ENCODE data around the gene CKAP4.
A peak's percentile ranks its signal among the peaks of the same experiment; 100 is the strongest.

Gene CKAP4

DNA sequence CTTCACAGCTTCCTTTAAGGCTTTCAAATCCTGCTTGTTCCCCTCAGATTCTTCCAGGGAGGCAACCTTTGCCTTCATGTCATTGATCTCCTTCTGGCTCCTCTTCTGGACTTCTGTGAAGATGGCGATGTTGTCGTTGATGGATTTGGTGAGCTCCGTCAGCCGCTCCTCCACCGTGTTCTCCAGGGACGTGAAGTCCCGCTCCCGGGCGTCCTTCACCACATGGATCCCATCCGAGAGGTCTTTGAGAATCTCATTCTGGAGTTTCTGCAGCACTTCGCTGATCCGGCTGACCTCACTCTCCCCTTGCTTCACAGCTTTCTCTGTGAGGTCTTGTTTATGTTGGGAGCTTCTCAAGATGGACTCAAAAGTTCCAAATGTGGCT, 7.9 kb downstream of the CKAP4 start:
- Mint-ChIP-seq H3K27ac (no peak overlapping the region), H3K4me3 (no peak overlapping the region), H3K27me3 (no peaks in the 10 kb centered on the region), H3K36me3 (ENCODE audit: low read depth) (peaks cover 33% of the 10 kb centered on the region), H3K9me3 (no peaks in the 10 kb centered on the region), H3K4me1 (ENCODE audit: low read depth) (peaks cover 3% of the 10 kb centered on the region)
- no peak for DNase-seq

DNA sequence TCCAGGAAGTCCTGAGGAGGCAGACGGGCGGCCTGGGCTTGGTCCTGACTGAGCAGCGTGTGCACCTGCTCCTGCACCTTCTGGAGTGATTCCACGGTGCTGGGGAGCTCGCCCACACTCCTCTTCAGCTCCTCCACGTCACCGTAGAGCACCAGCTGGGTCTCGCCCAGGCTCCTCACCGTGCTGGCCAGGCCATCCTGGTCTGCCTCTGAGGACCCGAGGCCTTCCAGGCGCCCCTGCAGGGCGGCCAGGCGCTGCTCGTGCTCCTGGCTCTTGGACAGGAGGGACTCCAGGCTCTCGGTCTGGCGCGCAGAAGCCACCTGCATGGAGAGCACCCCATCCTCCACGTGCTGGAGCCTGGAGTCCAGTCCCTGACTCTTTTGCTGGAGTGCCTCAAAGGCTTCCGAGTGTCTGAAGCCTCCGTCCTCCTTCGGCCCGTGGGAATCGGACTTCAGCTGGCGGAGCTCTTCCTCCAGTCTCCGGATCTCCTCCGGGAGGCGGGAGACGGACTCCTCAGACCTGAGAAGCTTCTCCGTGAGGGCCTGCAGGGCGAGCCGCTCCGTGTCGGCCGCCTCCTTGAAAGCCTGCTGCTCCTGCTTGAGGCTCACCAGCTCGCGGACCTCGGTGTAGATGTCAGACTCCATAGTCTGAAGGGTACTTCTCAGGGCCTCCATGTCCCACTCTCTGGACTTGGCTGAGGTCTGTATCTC, 8.4 kb downstream of the CKAP4 start:
- Mint-ChIP-seq H3K27ac (no peak overlapping the region), H3K4me1 (ENCODE audit: low read depth) (no peaks in the 10 kb centered on the region), H3K9me3 (no peaks in the 10 kb centered on the region), H3K36me3 (ENCODE audit: low read depth) (peaks cover 33% of the 10 kb centered on the region), H3K4me3 (no peak overlapping the region), H3K27me3 (no peaks in the 10 kb centered on the region)
- DNase-seq, result no peak

DNA sequence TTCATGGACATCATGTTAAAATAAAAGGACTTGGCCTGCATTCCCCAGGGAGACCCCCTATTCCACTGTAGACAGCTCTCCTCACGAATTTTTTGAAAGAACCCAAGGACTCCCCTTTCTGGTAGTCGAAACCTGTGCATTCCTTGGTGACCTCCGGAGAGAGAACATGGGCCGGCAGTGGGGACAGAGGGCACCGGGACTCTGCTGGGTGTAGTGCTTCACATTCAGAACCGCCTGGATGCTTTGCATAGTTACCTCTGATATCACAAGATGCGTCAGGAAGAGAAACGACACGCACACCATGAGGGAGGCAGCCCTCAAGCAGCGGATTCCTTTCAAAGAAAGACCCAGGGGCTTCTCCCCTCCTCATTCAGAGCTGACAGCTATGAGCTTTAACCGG, 9.7 kb downstream of the CKAP4 start:
- Mint-ChIP-seq H3K36me3 (ENCODE audit: low read depth) (peaks cover 32% of the 10 kb centered on the region), H3K4me3 (no peak overlapping the region), H3K9me3 (no peaks in the 10 kb centered on the region), H3K4me1 (ENCODE audit: low read depth) (no peaks in the 10 kb centered on the region), H3K27ac (no peak overlapping the region), H3K27me3 (no peaks in the 10 kb centered on the region)
- no peak for DNase-seq

DNA sequence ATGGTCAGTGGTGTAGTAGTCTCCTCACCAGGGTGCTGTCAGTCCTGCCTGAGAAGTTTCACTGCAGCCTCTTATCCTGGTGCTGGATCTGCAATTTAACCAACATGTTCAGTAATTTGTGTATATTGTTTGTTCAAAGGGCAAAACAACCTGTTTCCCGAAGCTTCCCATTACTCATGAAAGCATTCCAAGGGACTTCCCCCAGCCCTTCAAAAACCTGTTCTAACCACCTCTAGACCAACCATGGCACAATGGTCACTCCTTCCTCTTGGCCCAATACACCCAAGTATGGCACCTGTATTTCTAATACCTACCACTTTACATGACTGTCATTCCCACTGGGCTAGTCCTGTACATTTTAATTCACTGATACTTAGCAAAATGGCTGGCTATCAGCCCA, 12.1 kb downstream of the CKAP4 start:
- H3K4me3 Mint-ChIP-seq, result no peak overlapping the region
- H3K36me3 Mint-ChIP-seq (ENCODE audit: low read depth), result peaks cover 28% of the 10 kb centered on the region
- H3K27ac Mint-ChIP-seq, result no peak overlapping the region
- no peaks in the 10 kb centered on the region for H3K9me3 Mint-ChIP-seq
- no peaks in the 10 kb centered on the region for H3K4me1 Mint-ChIP-seq (ENCODE audit: low read depth)
- no peak for DNase-seq
- H3K27me3 Mint-ChIP-seq, result no peaks in the 10 kb centered on the region

DNA sequence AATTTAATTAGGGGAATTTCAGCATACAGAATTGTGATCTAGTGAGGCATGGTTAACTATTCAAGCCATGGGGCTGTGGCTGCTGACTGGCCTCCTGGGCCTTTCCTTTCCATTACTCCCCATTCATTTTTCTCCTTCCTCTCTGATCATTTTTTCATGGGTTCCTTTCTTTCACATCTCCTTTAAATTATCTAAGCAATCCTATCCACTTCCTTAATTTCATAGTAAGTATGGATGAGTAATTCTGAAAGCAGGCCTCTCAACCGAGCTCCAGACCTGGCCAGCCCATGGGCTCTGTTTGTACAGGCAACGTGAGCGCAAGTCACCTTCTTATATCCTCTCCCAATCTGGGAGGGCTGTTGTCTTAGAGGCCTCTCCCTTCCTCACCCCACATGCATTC, 13.4 kb downstream of the CKAP4 start:
- peaks cover 16% of the 10 kb centered on the region for H3K36me3 Mint-ChIP-seq (ENCODE audit: low read depth)
- DNase-seq, result no peak
- no peaks in the 10 kb centered on the region for H3K9me3 Mint-ChIP-seq
- no peaks in the 10 kb centered on the region for H3K4me1 Mint-ChIP-seq (ENCODE audit: low read depth)
- no peaks in the 10 kb centered on the region for H3K27me3 Mint-ChIP-seq
- no peak overlapping the region for H3K4me3 Mint-ChIP-seq
- no peak overlapping the region for H3K27ac Mint-ChIP-seq

DNA sequence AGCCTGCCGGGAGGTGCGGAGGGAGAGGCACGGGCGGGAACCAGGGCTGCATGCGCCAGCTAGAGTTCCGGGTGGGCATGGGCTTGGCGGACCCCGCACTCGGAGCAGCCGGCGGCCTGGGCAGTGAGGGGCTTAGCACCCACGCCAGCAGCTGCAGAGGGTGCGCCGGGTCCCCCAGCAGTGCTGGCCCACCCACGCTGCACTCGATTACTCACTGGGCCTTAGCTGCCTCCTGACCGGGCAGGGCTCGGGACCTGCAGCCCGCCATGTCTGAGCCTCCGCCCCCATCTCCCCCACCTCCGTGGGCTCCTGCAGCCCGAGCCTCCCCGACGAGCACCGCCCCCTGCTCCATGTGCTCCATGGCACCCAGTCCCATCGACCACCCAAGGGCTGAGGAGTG, 14.8 kb downstream of the CKAP4 start:
- H3K36me3 Mint-ChIP-seq (ENCODE audit: low read depth), result peaks cover 3% of the 10 kb centered on the region
- H3K27ac Mint-ChIP-seq, result no peak overlapping the region
- H3K4me1 Mint-ChIP-seq (ENCODE audit: low read depth), result no peaks in the 10 kb centered on the region
- H3K27me3 Mint-ChIP-seq, result no peaks in the 10 kb centered on the region
- H3K9me3 Mint-ChIP-seq, result no peaks in the 10 kb centered on the region
- DNase-seq, result no peak
- H3K4me3 Mint-ChIP-seq, result no peak overlapping the region

DNA sequence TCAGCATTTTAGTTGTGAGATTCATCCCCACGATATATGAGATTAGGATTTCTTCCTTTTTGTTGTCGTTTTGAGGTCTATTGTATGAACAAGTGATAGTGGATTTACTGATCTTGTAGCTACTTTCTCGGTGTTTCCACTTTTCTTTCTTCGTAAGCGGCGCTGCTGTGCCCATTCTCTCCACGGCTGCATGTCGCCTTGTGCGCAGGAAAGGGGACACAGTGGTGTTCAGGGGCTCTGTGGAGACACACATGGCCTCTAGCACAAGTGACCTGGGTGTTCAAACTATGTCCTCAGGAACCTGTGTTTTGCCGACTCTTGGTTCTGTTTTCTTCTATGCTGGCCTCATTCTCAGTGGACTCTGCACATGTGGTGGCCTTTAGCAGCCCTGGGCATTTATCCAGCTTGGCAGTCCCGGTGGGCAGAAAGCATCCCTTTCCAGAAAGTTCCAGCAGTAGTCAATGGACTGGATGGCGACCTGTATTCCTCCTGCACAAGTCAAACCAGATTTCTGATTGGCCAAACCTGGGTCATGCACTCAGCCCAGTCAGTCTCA, 18.7 kb downstream of the CKAP4 start:
- H3K9me3 Mint-ChIP-seq, result no peaks in the 10 kb centered on the region
- peaks cover 13% of the 10 kb centered on the region for H3K4me1 Mint-ChIP-seq (ENCODE audit: low read depth)
- no peak overlapping the region for H3K4me3 Mint-ChIP-seq
- no peak overlapping the region for H3K27ac Mint-ChIP-seq
- no peaks in the 10 kb centered on the region for H3K36me3 Mint-ChIP-seq (ENCODE audit: low read depth)
- no peaks in the 10 kb centered on the region for H3K27me3 Mint-ChIP-seq
- no peak for DNase-seq

DNA sequence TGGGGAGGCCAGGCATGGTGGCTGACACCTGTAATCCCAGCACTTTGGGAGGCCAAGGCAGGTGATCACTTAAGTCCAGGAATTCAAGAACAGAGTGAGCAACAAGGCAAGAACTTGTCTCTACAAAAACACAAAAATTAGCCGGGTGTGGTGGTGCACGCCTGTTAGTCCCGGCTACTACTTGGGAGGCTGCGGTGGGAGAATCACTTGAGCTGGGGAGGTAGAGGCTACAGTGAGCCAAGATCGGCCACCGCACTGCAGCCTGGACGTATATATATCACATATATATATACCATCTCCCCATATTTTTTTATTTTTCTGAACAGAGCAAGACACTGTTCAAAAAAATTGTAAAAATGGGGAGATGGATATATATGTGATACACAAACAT, 19.5 kb downstream of the CKAP4 start:
- no peaks in the 10 kb centered on the region for H3K36me3 Mint-ChIP-seq (ENCODE audit: low read depth)
- no peaks in the 10 kb centered on the region for H3K9me3 Mint-ChIP-seq
- H3K4me1 Mint-ChIP-seq (ENCODE audit: low read depth), result peaks cover 14% of the 10 kb centered on the region
- DNase-seq, result no peak
- H3K4me3 Mint-ChIP-seq, result no peak overlapping the region
- no peak overlapping the region for H3K27ac Mint-ChIP-seq
- no peaks in the 10 kb centered on the region for H3K27me3 Mint-ChIP-seq

DNA sequence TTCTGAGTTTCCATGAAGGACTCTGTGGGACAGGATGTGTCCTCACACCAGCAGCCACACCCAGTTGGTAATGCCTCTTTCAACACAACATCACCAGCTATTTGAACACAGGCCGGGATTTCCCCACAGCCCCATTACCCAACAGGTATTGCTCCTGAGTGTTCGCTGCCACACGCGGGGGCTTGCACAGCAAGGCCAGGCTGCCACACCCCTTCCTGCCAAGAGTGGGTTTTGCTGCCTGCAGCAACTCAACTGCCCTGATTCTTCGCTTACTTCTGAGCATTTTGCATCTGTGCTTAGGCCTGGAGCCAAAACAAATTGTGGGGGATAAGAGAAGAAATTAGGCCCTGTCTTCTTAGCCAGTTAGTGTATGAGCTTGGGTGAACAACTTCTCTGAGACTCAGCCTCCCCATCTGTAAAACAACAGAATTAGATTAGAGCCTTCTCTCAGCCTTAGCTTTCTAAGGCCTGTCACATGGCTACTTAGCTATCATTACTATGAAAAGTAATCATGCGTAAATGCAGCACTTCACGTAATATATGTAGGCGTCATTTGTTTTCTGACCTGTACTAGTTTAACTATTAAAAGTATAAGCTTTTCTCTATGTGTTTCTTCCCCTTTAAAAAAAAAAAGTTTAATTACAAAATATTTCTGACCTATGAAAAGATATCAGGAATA, 20.0 kb downstream of the CKAP4 start:
- Mint-ChIP-seq H3K4me1 (ENCODE audit: low read depth) (peaks cover 14% of the 10 kb centered on the region), H3K27ac (peak overlapping the region; percentile 60), H3K4me3 (no peak overlapping the region), H3K9me3 (no peaks in the 10 kb centered on the region), H3K36me3 (ENCODE audit: low read depth) (no peaks in the 10 kb centered on the region), H3K27me3 (no peaks in the 10 kb centered on the region)
- DNase-seq, result peak; percentile 53

DNA sequence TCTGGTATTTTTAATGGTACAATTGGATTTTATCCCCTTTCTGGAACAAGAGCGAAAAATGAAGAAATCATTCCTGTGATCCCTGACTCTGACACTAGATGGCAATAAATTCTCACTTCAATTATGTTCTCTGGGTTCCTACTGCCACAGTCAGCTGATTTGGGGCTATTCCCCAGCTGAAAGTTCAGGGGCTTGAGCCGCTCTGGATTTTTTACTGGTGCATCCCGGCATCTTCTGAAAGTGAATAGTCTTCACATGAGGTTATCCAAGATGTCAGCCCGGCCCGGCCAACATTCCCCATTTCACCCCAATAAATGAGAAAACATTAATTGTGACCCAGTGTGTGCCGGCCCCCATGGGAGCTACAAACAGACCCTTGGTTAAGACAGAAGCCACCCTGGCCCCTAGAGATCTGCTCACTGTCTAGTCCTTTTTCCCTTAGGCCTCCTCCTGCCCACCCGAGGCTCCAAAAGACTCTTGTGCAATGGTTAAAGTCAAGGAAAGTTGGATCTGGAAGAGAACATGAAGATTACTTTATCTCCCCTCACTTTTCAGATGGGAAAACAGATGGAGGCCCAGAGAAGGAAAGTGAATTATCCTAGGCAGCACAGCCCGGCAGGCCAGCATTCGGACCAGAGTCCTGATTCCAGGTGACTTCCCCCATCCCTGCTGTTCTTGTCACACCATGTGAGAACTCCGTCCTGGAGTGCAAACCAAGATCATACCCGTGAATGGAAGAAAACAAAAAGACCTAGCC, 20.8 kb downstream of the CKAP4 start:
- peak; percentile 41 for DNase-seq
- Mint-ChIP-seq H3K36me3 (ENCODE audit: low read depth) (no peaks in the 10 kb centered on the region), H3K4me1 (ENCODE audit: low read depth) (peaks cover 14% of the 10 kb centered on the region), H3K27ac (peak overlapping the region; percentile 60), H3K27me3 (no peaks in the 10 kb centered on the region), H3K4me3 (no peak overlapping the region), H3K9me3 (no peaks in the 10 kb centered on the region)

DNA sequence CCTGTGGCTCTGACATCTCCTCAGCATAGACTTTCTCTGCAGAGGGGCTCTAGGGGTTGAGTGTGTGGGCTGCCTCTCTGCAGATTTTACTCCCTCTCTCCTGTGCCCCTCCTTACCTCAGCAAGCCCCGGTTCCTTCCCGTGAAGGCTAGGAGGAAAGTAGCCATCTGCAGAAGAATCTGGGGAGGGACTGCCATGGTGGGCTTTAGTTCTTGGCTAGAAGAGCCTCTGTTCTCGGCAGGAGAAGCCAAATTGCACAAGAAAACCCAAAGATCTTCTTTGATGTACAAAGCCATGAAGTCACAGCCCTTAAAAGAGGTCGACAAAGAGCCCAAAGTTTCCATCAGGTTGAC, 23.5 kb downstream of the CKAP4 start:
- no peak overlapping the region for H3K27ac Mint-ChIP-seq
- DNase-seq, result no peak
- no peaks in the 10 kb centered on the region for H3K36me3 Mint-ChIP-seq (ENCODE audit: low read depth)
- peaks cover 18% of the 10 kb centered on the region for H3K4me1 Mint-ChIP-seq (ENCODE audit: low read depth)
- H3K4me3 Mint-ChIP-seq, result no peak overlapping the region
- H3K9me3 Mint-ChIP-seq, result no peaks in the 10 kb centered on the region
- H3K27me3 Mint-ChIP-seq, result peaks cover 8% of the 10 kb centered on the region

DNA sequence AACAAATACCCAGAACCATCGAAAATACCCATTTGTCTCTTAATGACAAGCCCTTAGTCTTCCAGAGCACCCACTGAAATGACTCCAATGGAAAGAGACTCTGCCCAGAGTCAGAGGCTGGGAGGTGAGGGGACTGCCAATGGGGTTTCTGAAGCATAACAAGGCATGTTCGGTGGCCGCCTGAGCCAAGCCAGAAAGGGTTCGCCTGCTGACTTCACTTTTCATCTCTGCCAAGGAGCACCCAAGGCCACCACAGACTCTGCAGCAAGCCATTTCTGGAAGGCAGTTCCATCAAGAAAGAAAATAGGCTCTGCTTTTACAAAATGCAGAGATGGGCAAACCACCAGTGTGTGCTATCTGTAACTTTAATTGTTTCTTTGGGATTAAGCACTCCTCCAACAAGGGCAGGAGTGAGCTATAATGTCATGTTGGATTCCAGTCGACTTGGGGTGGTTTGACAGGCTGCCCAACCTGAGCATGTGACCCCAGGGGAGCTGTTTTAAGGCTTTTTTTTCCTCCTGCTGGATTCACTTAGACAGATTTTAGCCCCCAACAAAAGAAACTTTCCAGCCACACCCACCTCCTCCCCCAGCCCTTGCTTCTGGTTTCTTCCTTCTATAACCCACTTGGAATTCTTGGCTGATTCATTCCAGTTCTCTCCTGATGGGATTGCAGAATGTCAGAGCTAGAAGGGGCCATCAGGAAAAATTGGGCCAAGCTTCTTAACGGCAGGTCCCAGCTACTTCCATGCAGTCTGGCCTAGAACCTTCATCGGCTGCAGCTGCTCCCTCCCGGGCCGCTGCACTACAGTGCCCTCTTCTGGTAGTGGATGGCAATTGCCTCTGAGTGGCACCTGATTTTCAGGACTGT, 24.1 kb downstream of the CKAP4 start:
- Mint-ChIP-seq H3K9me3 (peaks cover 2% of the 10 kb centered on the region), H3K27ac (no peak overlapping the region), H3K4me1 (ENCODE audit: low read depth) (peaks cover 18% of the 10 kb centered on the region), H3K27me3 (peaks cover 13% of the 10 kb centered on the region), H3K36me3 (ENCODE audit: low read depth) (no peaks in the 10 kb centered on the region), H3K4me3 (no peak overlapping the region)
- peak; percentile 79 for DNase-seq

DNA sequence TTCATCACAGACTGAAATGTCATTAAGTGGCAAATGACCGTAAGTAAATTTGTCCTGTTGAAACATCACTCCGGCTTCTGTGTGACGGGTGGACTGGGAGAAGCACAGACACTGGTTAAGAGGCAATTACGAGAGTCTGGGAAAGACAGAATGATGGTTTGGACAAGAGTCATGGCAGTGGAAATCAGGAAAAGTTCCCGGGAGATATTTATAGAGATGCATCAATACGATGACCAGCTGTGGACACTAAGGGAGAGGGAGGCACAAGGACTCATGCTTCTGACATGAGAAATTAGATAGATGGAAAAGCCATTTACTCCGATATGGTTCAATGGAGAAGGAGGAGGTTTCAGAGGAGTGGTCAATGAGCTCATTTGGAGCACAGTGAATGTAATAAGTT, 27.3 kb downstream of the CKAP4 start:
- H3K27me3 Mint-ChIP-seq, result peaks cover 20% of the 10 kb centered on the region
- H3K36me3 Mint-ChIP-seq (ENCODE audit: low read depth), result no peaks in the 10 kb centered on the region
- peaks cover 5% of the 10 kb centered on the region for H3K4me1 Mint-ChIP-seq (ENCODE audit: low read depth)
- H3K9me3 Mint-ChIP-seq, result peaks cover 13% of the 10 kb centered on the region
- no peak overlapping the region for H3K27ac Mint-ChIP-seq
- no peak overlapping the region for H3K4me3 Mint-ChIP-seq
- DNase-seq, result no peak

DNA sequence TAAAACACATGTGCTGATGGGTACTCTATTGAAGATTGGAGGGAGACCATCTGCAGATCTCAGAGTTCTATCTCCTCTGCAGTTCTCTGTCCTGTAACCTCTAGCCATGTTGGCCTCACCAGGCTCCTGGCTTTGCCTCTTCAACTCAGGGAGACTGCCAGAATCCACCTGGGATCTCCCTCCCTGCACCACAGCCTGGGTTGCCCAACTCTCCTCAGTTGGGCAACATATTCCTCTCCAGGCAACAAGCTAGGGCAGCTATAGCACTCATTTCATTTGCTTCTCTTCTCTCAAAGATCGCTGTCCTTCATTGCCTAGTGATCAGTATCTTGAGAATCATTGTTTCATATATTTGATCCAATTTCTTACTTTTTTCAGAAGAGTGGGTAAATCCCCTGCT, 28.8 kb downstream of the CKAP4 start:
- H3K4me1 Mint-ChIP-seq (ENCODE audit: low read depth), result peaks cover 5% of the 10 kb centered on the region
- H3K36me3 Mint-ChIP-seq (ENCODE audit: low read depth), result no peaks in the 10 kb centered on the region
- DNase-seq, result no peak
- peaks cover 30% of the 10 kb centered on the region for H3K27me3 Mint-ChIP-seq
- no peak overlapping the region for H3K4me3 Mint-ChIP-seq
- no peak overlapping the region for H3K27ac Mint-ChIP-seq
- H3K9me3 Mint-ChIP-seq, result peaks cover 13% of the 10 kb centered on the region

All from activated T-cell treated with anti-CD3 and anti-CD28 coated beads, Interleukin-2, amount 50 U/mL, for 24 hours (primary cell).